Thoracic aorta (tissue), 2 donors: Measurements from ENCODE around the gene NR2E3. TPM values are rescaled to one million over a fixed set of nuclear protein-coding genes. Genes with fewer than 3 reads are reported as not detected.

Source experiments
- ATAC-seq: fragments of 150-250 bp; one replicate; pipeline ENCODE4 v1.8.0; 2017; ENCODE audit warnings: low read depth; ENCODE audit not compliant: insufficient number of reproducible peaks, low FRiP score
- DNase-seq: peaks from one replicate; pipeline ENCODE4 v3.0.0-alpha.2; 2020; ENCODE audit warnings: low spot score
- H3K27ac ChIP-seq, 2 donors: fragments of 200-600 bp; sonication (generic); 1 replicate in 1 of 2; 2 replicates in 1 of 2; pipeline ENCODE4 v1.5.1; 2016; ENCODE audit warnings: mild to moderate bottlenecking in 2 of 2, moderate library complexity in 2 of 2
- H3K27me3 ChIP-seq: fragments of 200-600 bp; sonication (generic); replicated peaks from 2 replicates; pipeline ENCODE4 v1.6.0; 2016; ENCODE audit warnings: mild to moderate bottlenecking; ENCODE audit not compliant: insufficient read depth
- H3K36me3 ChIP-seq: fragments of 200-600 bp; sonication (generic); one replicate; pipeline ENCODE4 v1.5.1; 2016
- H3K4me1 ChIP-seq, 2 donors: fragments of 200-600 bp; sonication (generic); 1 replicate in 1 of 2; 2 replicates in 1 of 2; pipeline versions ENCODE4 v1.5.1 to v1.6.0; 2016; ENCODE audit warnings: low read depth in 2 of 2, mild to moderate bottlenecking in 1 of 2; ENCODE audit not compliant: control insufficient read depth in 1 of 2
- H3K4me3 ChIP-seq: fragments of 200-600 bp; sonication (generic); 2 replicates; pipeline ENCODE4 v1.5.1; 2016; ENCODE audit warnings: mild to moderate bottlenecking
- H3K9me3 ChIP-seq: fragments of 200-600 bp; sonication (generic); 2 replicates; pipeline ENCODE4 v1.5.1; 2016
- CTCF ChIP-seq: fragments of 200-600 bp; sonication (generic); IDR thresholded peaks from one replicate; pipeline ENCODE4 v1.5.1; 2019; ENCODE audit warnings: antibody characterized with exemption
- total RNA-seq, 2 donors: library from RNA; depleted of rRNA; stranded (reverse); fragments of >200 nt; gene quantifications; one replicate each; pipeline versions ENCODE4 v1.1.0 to v1.2.3, GENCODE V29; 2016

The NR2E3 gene
- total RNA-seq, 2 donors from 2014 or later, result 0.27 to 0.92 TPM

DNA sequence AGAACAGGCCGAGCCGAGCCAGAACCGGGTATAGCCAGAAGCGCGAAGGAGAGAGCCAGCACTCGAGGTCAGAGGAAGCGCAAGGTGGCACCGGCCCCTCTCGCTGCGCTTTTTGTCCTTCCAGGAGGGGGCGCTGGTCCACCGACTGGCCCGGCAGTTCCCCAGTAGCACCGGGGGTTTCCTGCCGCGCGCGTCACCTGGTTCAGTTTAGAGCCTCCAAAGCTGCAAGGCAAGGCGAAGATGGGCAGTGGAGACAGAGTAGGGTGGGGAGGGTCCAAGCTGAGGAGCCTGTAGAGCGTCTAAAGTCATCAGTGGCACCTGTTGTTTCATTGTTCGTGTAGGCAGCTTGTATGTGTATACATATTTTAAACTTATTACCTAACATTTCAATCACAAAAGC is 7.6 kb upstream of the NR2E3 start:
- ATAC-seq, result no peak

DNA sequence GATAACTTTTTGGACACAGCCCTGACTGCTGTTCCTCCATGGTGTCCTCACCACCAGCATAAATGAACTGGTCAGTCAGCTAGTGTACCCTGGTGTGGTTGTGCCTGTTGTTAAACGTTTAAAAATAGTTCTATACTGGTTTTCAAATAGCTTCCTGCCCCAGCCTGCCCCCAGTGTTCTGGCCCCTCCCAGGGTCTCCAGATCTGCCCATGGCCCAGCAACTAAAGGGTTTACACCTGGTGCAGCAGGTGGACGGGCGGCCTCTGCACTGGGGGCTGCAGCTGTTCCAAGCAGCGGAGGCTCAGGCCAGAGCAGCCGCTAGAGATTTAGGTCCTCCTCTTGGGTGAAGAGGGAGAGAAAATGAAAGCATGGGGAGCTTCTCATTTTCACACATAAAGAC is 6.1 kb upstream of the NR2E3 start:
- no peak for ATAC-seq
- Histone ChIP-seq H3K36me3 (no peaks in the 10 kb centered on the region), H3K4me1 (peaks cover 0 to 30% of the 10 kb centered on the region in 2 donors), H3K4me3 (no peak overlapping the region), H3K27ac (no peak overlapping the region), H3K9me3 (no peaks in the 10 kb centered on the region), H3K27me3 (no peaks in the 10 kb centered on the region)
- TF ChIP-seq CTCF, result no peak
- DNase-seq, result no peak

More for the DNA sequence above, 7.6 kb upstream of the NR2E3 start:
- Histone ChIP-seq H3K9me3 (no peaks in the 10 kb centered on the region), H3K4me1 (peaks cover 0 to 25% of the 10 kb centered on the region in 2 donors), H3K27me3 (no peaks in the 10 kb centered on the region), H3K36me3 (no peaks in the 10 kb centered on the region), H3K4me3 (no peak overlapping the region), H3K27ac (no peak overlapping the region)
- no peak for DNase-seq
- TF ChIP-seq CTCF, result no peak

- peaks cover 0 to 30% of the 10 kb centered on the region in 2 donors for H3K4me1 ChIP-seq
- H3K36me3 ChIP-seq, result no peaks in the 10 kb centered on the region
- no peak overlapping the region for H3K27ac ChIP-seq
- ATAC-seq (no peak), DNase-seq (no peak)
- H3K4me3 ChIP-seq, result no peak overlapping the region
- no peak for TF ChIP-seq CTCF
- no peaks in the 10 kb centered on the region for H3K9me3 ChIP-seq
- no peaks in the 10 kb centered on the region for H3K27me3 ChIP-seq
Measured at GRCh38 chr15:71804695-71805470, 5.5 kb upstream of the NR2E3 start.

GRCh38 chr15:71806452-71806931 is 3.9 kb upstream of the NR2E3 start:
- ATAC-seq (no peak), DNase-seq (no peak)
- H3K27ac ChIP-seq, result no peak overlapping the region
- no peak for TF ChIP-seq CTCF
- H3K4me1 ChIP-seq, result peaks cover 0 to 23% of the 10 kb centered on the region in 2 donors
- no peaks in the 10 kb centered on the region for H3K9me3 ChIP-seq
- no peaks in the 10 kb centered on the region for H3K27me3 ChIP-seq
- H3K36me3 ChIP-seq, result no peaks in the 10 kb centered on the region
- H3K4me3 ChIP-seq, result no peak overlapping the region

DNA sequence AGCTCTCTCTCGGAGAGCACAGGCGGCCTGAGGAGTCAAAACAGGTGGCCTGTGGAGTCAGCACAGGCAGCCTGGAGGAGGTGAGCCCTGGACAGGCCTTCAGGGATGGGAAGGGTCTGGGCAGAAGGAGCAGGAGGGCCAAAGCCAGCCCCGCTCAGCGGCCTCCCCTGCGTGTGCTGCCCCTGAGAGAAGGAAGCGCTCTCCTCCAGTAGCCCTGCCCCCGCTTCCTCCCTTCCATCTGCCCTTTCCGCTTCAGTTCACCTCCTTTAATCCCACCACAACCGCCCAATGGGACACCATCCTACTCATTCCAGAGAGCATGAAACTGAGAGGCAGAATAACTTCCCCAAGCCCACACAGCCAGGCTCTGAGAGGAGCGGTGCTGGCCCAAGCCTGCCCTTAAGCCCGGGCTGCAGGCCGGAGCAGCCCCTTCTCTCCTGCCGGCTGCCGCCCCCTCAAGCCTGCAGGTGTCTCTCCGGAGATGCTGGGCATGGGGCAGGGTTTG is 3.2 kb upstream of the NR2E3 start:
- no peaks in the 10 kb centered on the region for H3K9me3 ChIP-seq
- no peak for TF ChIP-seq CTCF
- H3K36me3 ChIP-seq, result no peaks in the 10 kb centered on the region
- DNase-seq, result no peak
- ATAC-seq, result no peak
- H3K4me3 ChIP-seq, result no peak overlapping the region
- no peak overlapping the region for H3K27ac ChIP-seq
- peaks cover 0 to 23% of the 10 kb centered on the region in 2 donors for H3K4me1 ChIP-seq
- no peaks in the 10 kb centered on the region for H3K27me3 ChIP-seq
